K562 (cell line): ENCODE data around the gene DOCK6. TPM values are rescaled to one million over a fixed set of nuclear protein-coding genes. Genes with fewer than 3 reads are reported as not detected.
A peak's percentile ranks its signal among the peaks of the same experiment; 100 is the strongest.

Source experiments
- ATAC-seq: fragments of 200-7000 bp; cut with Tn5 transposase; 3 replicates; pipeline ENCODE4 v1.9.1; 2020; ENCODE audit warnings: moderate library complexity
- BruUV-seq: library from RNA; stranded (reverse); fragments of 400-500 nt; replicated peaks from 2 replicates; lab custom pipeline; 2021; lab: Mats Ljungman, UMichigan
- CTCF ChIA-PET: fragments of 300-600 bp; formaldehyde crosslinking; extraction: SDS; loops from one replicate; lab custom pipeline; 2021; ENCODE audit warnings: low intra/inter-chr PET ratio; lab: Yijun Ruan, JAX
- POLR2A ChIA-PET: fragments of 300-600, 350-650 bp; sonication (Branson Sonifier 250); formaldehyde crosslinking; extraction: SDS; loops from one replicate; lab custom pipeline; 2021; ENCODE audit warnings: antibody characterized with exemption, inconsistent platforms; lab: Yijun Ruan, JAX
- DNase-seq, 4 experiments: peaks; one replicate each; pipeline versions ENCODE4 v3.0.0 to v3.0.0-alpha.2; 2011 to 2018; ENCODE audit warnings: low spot score in 3 of 4, mixed read lengths in 3 of 4; ENCODE audit errors: extremely low read depth in 1 of 4
- FAIRE-seq: peaks from 2 replicates; lab custom pipeline; 2011; peaks lifted over from hg19 to GRCh38; lab: Jason Lieb, UNC
- H2AFZ ChIP-seq: 2 replicates; pipeline ENCODE4 v1.6.0; 2011; ENCODE audit warnings: low read depth, low read length, control low read depth, inconsistent platforms
- H3K27ac ChIP-seq: fragments of 200-600 bp; 3 replicates; pipeline ENCODE4 v1.8.0; 2011; ENCODE audit warnings: low read depth, mild to moderate bottlenecking, control low read depth, inconsistent platforms, low read length, moderate library complexity, mixed read lengths; ENCODE audit errors: extremely low read depth
- H3K27me3 ChIP-seq, 2 experiments: fragments of 300-600 bp in 1 of 2; 2 replicates in 1 of 2; 3 replicates in 1 of 2; pipeline versions ENCODE4 v1.6.0 to v1.8.0; 2011; ENCODE audit warnings: inconsistent platforms in 2 of 2, low read length in 2 of 2, mild to moderate bottlenecking in 1 of 2, mixed read lengths in 1 of 2, moderate library complexity in 1 of 2; ENCODE audit not compliant: control insufficient read depth in 2 of 2, insufficient read depth in 2 of 2
- H3K36me3 ChIP-seq: fragments of 300-600 bp; 3 replicates; pipeline ENCODE4 v1.8.0; 2011; ENCODE audit warnings: mild to moderate bottlenecking, low read length, inconsistent platforms; ENCODE audit not compliant: control insufficient read depth, insufficient read depth
- H3K4me1 ChIP-seq, 2 experiments: fragments of 200-600 bp in 1 of 2; replicated peaks in 1 of 2; 2 replicates in 1 of 2; 3 replicates in 1 of 2; pipeline versions ENCODE4 v1.5.1 to v1.8.0; 2011; ENCODE audit warnings: inconsistent platforms in 2 of 2, low read length in 2 of 2, mild to moderate bottlenecking in 1 of 2, mixed read lengths in 1 of 2, moderate library complexity in 1 of 2; ENCODE audit not compliant: control insufficient read depth in 2 of 2, insufficient read depth in 2 of 2
- H3K4me2 ChIP-seq: 2 replicates; pipeline ENCODE4 v1.6.1; 2011; ENCODE audit warnings: low read length, control low read depth, inconsistent platforms, mixed read lengths; ENCODE audit not compliant: insufficient read depth
- H3K4me3 ChIP-seq: fragments of 200-600 bp; sonication (generic), shearing (Covaris generic); 2 replicates; pipeline ENCODE4 v1.5.1; 2016; ENCODE audit warnings: control low read depth, inconsistent platforms
- H3K79me2 ChIP-seq: fragments of 200-600 bp; 3 replicates; pipeline ENCODE4 v1.8.0; 2011; ENCODE audit warnings: low read length, inconsistent platforms; ENCODE audit not compliant: control insufficient read depth, insufficient read depth
- H3K9ac ChIP-seq, 2 experiments: 2 replicates each; pipeline versions ENCODE4 v1.6.0 to v1.6.1; 2011; ENCODE audit warnings: low read depth in 2 of 2, low read length in 2 of 2, control low read depth in 1 of 2, inconsistent platforms in 1 of 2, mild to moderate bottlenecking in 1 of 2, mixed read lengths in 1 of 2; ENCODE audit not compliant: insufficient read depth in 1 of 2
- H3K9me1 ChIP-seq: one replicate; pipeline ENCODE4 v1.6.0; 2011; ENCODE audit warnings: inconsistent platforms, mild to moderate bottlenecking, low read length, moderate library complexity; ENCODE audit not compliant: control insufficient read depth, insufficient read depth
- H3K9me3 ChIP-seq: replicated peaks from 2 replicates; pipeline ENCODE4 v1.5.1; 2011; ENCODE audit warnings: low read depth, low read length, inconsistent platforms; ENCODE audit not compliant: control insufficient read depth, insufficient read depth
- H4K20me1 ChIP-seq: replicated peaks from 2 replicates; pipeline ENCODE4 v1.6.1; 2011; ENCODE audit warnings: low read length, inconsistent platforms, mixed read lengths; ENCODE audit not compliant: control insufficient read depth, insufficient read depth
- BCOR ChIP-seq: fragments of 450-650 bp; IDR thresholded peaks from 2 replicates; pipeline ENCODE4 v1.6.1; 2016
- CREM ChIP-seq: IDR thresholded peaks from 2 replicates; pipeline ENCODE4 v1.6.1; 2014; ENCODE audit warnings: antibody characterized with exemption, low read depth
- GABPA ChIP-seq: fragments of 200-800 bp; sonication (Bioruptor generic); conservative IDR thresholded peaks from 2 replicates; pipeline ENCODE4 v1.6.1; 2016; ENCODE audit warnings: low read depth, missing genetic modification characterization, missing compliant biosample characterization
- HCFC1 ChIP-seq: IDR thresholded peaks from 2 replicates; pipeline ENCODE4 v1.6.1; 2012; ENCODE audit warnings: low read depth, low read length, improper control_type of control experiment
- HDAC2 ChIP-seq: fragments of 450-650 bp; IDR thresholded peaks from 2 replicates; pipeline ENCODE4 v1.6.1; 2016; ENCODE audit warnings: mild to moderate bottlenecking
- HDAC3 ChIP-seq: fragments of 450-650 bp; IDR thresholded peaks from 2 replicates; pipeline ENCODE4 v1.6.1; 2018; ENCODE audit warnings: borderline replicate concordance, mild to moderate bottlenecking, moderate library complexity; ENCODE audit not compliant: partially characterized antibody
- KDM1A ChIP-seq, 2 experiments: fragments of 450-650 bp; IDR thresholded peaks; 2 replicates each; pipeline ENCODE4 v1.6.1; 2016; ENCODE audit warnings: mild to moderate bottlenecking in 2 of 2
- KDM2B ChIP-seq: fragments of 250-450 bp; sonication (Bioruptor Pico); IDR thresholded peaks from 2 replicates; pipeline ENCODE4 v1.8.0; 2021; ENCODE audit warnings: mild to moderate bottlenecking, moderate library complexity
- MAFF ChIP-seq: IDR thresholded peaks from 2 replicates; pipeline ENCODE4 v1.6.1; 2012; ENCODE audit warnings: low read length, improper control_type of control experiment
- MAFK ChIP-seq: IDR thresholded peaks from 2 replicates; pipeline ENCODE4 v1.6.1; 2011; ENCODE audit warnings: low read length, improper control_type of control experiment
- PRMT5 ChIP-seq: sonication (generic); formaldehyde crosslinking; IDR thresholded peaks from 2 replicates; pipeline ENCODE4 v1.5.0; 2020; ENCODE audit warnings: missing genetic modification reagents
- PTBP1 ChIP-seq: fragments of 200-400 bp; formaldehyde crosslinking; IDR thresholded peaks from 2 replicates; pipeline ENCODE4 v1.6.1; 2017; ENCODE audit warnings: low read depth, low read length
- RBM14 ChIP-seq: fragments of 200-400 bp; formaldehyde crosslinking; IDR thresholded peaks from 2 replicates; pipeline ENCODE4 v1.6.1; 2018; ENCODE audit warnings: low read depth, mild to moderate bottlenecking, low read length, moderate library complexity, borderline replicate concordance; ENCODE audit not compliant: insufficient read depth
- RBM25 ChIP-seq: fragments of 200-400 bp; formaldehyde crosslinking; IDR thresholded peaks from 2 replicates; pipeline ENCODE4 v1.6.1; 2018; ENCODE audit warnings: low read length, low read depth, moderate library complexity; ENCODE audit not compliant: severe bottlenecking
- SLC30A9 ChIP-seq: fragments of 250-450 bp; sonication (Bioruptor Pico); IDR thresholded peaks from 2 replicates; pipeline ENCODE4 v1.8.0; 2022; ENCODE audit warnings: mild to moderate bottlenecking, moderate library complexity
- SMARCA5 ChIP-seq: fragments of 450-650 bp; IDR thresholded peaks from 2 replicates; pipeline ENCODE4 v1.6.1; 2016
- WGBS: fragments of 100-300 bp; shearing (Covaris generic); methylation state at CpG from one replicate; pipeline ENCODE4 v1.1.6; 2016; ENCODE audit warnings: low coverage, mixed read lengths; ENCODE audit not compliant: insufficient coverage; ENCODE audit errors: missing lambda C conversion rate; 5-methylcytosine and 5-hydroxymethylcytosine counted together
- in situ Hi-C: fragments of 300-500 bp; cut with MboI; formaldehyde crosslinking; loops from 4 replicates; pipeline ENCODE4 v1.15.0; 2018; ENCODE audit warnings: inconsistent platforms, mixed read lengths
- intact Hi-C: fragments of 100-400 bp; cut with micrococcal nuclease; formaldehyde crosslinking; loops from 2 replicates; pipeline ENCODE4 v1.14.2; 2022
- polyA plus RNA-seq, 8 experiments: library from polyadenylated mRNA; depleted of rRNA in 4 of 8; stranded (reverse) in 5 of 8; unstranded in 3 of 8; fragments of >200 nt; fragmentation: Nextera tagmentation in 2 of 8; fragmentation: Illumina TruSeq in 1 of 8; extraction: Ambion mirVana in 2 of 8; extraction: Trizol in 1 of 8; gene quantifications; 2 replicates each; pipeline versions ENCODE4 v1.2.1 to v1.2.3, GENCODE V29; 2011 to 2014; ENCODE audit warnings: inconsistent platforms in 1 of 8, missing spikeins in 1 of 8
- total RNA-seq, 7 experiments: library from RNA; depleted of rRNA in 6 of 7; stranded (reverse); fragments of >200 nt in 6 of 7; fragmentation: Illumina TruSeq in 2 of 7; extraction: Trizol in 2 of 7; gene quantifications; 2 replicates each; pipeline versions ENCODE4 v1.2.1 to v1.2.3, GENCODE V29; 2011 to 2021; ENCODE audit warnings: low replicate concordance in 1 of 7
- TF ChIP-seq, protein P1 (sequence below), 3 experiments: fragments of 200-800 bp in 1 of 3; sonication (Bioruptor generic) in 1 of 3; sonication (generic) in 1 of 3; formaldehyde crosslinking in 1 of 3; IDR thresholded peaks; 2 replicates each; pipeline versions ENCODE4 v1.6.1 to v1.8.0; 2016 to 2022; ENCODE audit warnings: mild to moderate bottlenecking in 2 of 3, missing compliant biosample characterization in 2 of 3, missing genetic modification characterization in 2 of 3, missing genetic modification reagents in 1 of 3

Gene DOCK6
- total and polyA plus RNA-seq, 9 of the 15 experiments (the other 6 are each of a cell fraction or from before 2014, with no cell fraction given): 0.35 to 19.3 (median 3.8) TPM

DNA sequence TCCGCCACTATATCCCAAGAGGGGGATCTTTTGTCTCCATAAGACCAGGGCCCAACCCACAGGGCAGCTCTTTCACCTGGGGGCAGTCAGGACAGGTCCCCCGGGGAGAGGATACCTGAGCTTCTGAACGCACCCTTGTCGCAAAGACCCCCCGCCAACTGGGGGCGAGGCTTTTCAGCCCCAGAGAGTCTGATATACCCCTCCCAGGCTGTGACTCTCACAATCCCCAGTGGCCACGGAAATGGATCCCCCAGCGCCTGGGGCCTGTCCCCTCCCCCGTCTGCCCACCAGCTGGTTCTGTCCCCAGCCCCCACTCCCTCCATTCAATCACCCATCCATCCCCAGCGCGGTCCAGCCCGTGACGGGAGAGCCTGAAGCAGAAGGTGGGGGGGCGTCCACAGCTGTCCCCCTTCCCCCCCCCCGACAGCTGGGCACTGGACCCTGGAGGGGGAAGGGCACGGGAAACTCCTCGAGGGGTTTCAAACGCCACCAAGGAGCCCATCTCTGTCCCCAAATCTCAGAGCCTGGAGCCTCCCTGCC, 823 bp downstream of the DOCK6 start (continued):
- TF ChIP-seq HDAC3 (no peak), SLC30A9 (no peak), KDM2B (no peak), MAFK (no peak), RBM14 (no peak), GABPA (tag) (no peak), PRMT5 (CRISPR knock-in tag) (no peak), CREM (no peak)
- TF ChIP-seq, protein P1, sequence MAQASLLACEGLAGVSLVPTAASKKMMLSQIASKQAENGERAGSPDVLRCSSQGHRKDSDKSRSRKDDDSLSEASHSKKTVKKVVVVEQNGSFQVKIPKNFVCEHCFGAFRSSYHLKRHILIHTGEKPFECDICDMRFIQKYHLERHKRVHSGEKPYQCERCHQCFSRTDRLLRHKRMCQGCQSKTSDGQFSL (CRISPR knock-in tag; IDR thresholded peaks at IDR 0.05): peak; percentile 83
- TF ChIP-seq, protein P1 (tag; IDR thresholded peaks at IDR 0.05): peak in 1 of 2 experiments; percentile 61; a peak in 1 of 4 replicates

DNA sequence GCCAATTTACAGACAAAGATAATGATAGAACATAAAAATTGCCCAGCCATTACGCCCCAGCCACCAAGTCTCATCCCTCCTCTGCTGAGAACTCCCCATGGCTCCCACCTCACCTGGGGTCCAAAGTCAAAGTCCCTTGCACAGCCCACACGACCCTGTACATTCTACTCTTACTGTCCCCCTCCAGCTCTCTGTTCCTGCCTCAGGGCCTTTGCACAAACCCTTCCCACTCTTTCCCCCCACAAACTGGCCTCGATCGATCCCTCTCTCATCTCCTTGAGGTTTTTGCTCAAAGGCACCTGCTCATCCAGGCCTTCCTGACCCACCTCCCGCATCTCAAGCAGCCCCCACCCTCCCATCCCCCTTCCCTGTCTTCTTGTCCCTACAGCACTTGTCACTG, 1.3 kb downstream of the DOCK6 start:
- intact Hi-C loops: no loop called here
- ATAC-seq (no peak), FAIRE-seq (no peak), DNase-seq (no peak)
- in situ Hi-C loops: no loop called here
- H3K27ac ChIP-seq: no peak overlapping the region
- no peaks in the 10 kb centered on the region for H3K27me3 ChIP-seq
- H2AFZ ChIP-seq: no peak overlapping the region
- H3K79me2 ChIP-seq: no peaks in the 10 kb centered on the region
- no peak overlapping the region; the same call in 1 of the 2 replicates for H3K4me2 ChIP-seq
- POLR2A ChIA-PET: interaction anchor here (0.7 to 1.4 kb wide), 3 partner anchors 8 to 22 kb away, joined by 3 to 4 read pairs (median 4); no protein-coding TSS in a partner anchor
- 0 out of 2 replicates have a peak, but pooled peaks have one; percentile 39 for TF ChIP-seq PTBP1
- peak; percentile 79 for TF ChIP-seq SMARCA5
- no peak for TF ChIP-seq HCFC1
- TF ChIP-seq KDM1A (IDR thresholded peaks at IDR 0.05): peak; percentile 62 to 72
- 0 out of 2 replicates have a peak, but pooled peaks have one; percentile 16 for TF ChIP-seq HDAC2
- TF ChIP-seq RBM25: peak; percentile 83
- TF ChIP-seq BCOR: peak; percentile 86
- no peak for TF ChIP-seq MAFF
- TF ChIP-seq, all 486 proteins: peak for 6
- 57% methylated on average over 5 of the region's 5 CpGs for WGBS
- Histone ChIP-seq H3K9ac (no peak overlapping the region; a peak in 1 of 4 replicates), H3K9me3 (no peaks in the 10 kb centered on the region), H4K20me1 (0 out of 2 replicates have a peak, but pooled peaks cover 7% of the 10 kb centered on the region), H3K4me3 (no peak overlapping the region), H3K9me1 (no peaks in the 10 kb centered on the region), H3K36me3 (no peaks in the 10 kb centered on the region), H3K4me1 (peaks cover 5 to 23% of the 10 kb centered on the region in 2 experiments; a peak in 3 of 5 replicates)
- CTCF ChIA-PET: no interaction called here
- no TSS peak for BruUV-seq
